ENCODE results near the gene KCNJ10. TPM values are rescaled to one million over a fixed set of nuclear protein-coding genes. Genes with fewer than 3 reads are reported as not detected.

The KCNJ10 gene
- total and polyA plus RNA-seq, 2 of the 13 experiments (the other 11 are each of a cell fraction or from before 2014, with no cell fraction given), result 4.4 to 10.3 TPM

DNA sequence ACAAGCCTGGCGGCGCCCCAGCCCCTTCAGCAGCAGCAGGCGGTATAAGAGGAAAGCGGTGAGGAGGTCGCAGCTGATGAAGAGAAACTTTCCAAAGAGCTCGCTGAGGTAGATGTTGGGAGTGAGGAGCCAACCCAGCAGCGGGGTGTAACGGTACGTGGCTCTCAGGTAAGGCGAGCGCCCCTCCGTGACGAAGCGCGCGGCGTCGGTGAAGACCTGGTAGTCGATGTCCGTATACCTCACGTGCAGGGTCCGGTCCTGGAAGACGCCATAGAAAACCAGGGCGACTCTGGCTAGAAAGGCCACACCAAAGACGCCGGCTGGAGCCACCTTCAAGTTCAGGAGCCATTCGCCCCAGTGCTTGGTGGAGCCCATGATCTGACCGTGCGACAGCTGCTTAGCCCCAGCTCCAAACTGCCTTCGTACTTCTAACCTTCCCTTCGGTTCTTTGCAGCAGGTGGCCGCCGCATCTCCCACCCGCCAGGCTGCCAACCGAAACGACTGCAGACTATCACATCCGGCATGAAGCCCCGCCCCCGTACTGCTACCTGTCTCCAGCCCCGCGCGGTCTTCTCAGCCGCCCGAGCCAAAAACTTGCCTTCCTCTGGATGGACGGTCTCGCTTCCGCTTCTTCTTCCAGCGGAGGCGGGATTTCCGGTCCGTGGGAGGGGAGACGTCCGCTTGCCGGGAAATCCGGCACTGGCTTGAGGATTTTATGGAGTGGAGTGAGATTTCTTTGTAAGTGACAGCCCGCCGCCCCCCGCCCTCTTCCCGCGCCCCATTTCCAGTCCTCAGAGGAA lies 38.4 kb downstream of the KCNJ10 start, which contains the start of gene PIGM (continued):
- TF ChIP-seq, protein P1, sequence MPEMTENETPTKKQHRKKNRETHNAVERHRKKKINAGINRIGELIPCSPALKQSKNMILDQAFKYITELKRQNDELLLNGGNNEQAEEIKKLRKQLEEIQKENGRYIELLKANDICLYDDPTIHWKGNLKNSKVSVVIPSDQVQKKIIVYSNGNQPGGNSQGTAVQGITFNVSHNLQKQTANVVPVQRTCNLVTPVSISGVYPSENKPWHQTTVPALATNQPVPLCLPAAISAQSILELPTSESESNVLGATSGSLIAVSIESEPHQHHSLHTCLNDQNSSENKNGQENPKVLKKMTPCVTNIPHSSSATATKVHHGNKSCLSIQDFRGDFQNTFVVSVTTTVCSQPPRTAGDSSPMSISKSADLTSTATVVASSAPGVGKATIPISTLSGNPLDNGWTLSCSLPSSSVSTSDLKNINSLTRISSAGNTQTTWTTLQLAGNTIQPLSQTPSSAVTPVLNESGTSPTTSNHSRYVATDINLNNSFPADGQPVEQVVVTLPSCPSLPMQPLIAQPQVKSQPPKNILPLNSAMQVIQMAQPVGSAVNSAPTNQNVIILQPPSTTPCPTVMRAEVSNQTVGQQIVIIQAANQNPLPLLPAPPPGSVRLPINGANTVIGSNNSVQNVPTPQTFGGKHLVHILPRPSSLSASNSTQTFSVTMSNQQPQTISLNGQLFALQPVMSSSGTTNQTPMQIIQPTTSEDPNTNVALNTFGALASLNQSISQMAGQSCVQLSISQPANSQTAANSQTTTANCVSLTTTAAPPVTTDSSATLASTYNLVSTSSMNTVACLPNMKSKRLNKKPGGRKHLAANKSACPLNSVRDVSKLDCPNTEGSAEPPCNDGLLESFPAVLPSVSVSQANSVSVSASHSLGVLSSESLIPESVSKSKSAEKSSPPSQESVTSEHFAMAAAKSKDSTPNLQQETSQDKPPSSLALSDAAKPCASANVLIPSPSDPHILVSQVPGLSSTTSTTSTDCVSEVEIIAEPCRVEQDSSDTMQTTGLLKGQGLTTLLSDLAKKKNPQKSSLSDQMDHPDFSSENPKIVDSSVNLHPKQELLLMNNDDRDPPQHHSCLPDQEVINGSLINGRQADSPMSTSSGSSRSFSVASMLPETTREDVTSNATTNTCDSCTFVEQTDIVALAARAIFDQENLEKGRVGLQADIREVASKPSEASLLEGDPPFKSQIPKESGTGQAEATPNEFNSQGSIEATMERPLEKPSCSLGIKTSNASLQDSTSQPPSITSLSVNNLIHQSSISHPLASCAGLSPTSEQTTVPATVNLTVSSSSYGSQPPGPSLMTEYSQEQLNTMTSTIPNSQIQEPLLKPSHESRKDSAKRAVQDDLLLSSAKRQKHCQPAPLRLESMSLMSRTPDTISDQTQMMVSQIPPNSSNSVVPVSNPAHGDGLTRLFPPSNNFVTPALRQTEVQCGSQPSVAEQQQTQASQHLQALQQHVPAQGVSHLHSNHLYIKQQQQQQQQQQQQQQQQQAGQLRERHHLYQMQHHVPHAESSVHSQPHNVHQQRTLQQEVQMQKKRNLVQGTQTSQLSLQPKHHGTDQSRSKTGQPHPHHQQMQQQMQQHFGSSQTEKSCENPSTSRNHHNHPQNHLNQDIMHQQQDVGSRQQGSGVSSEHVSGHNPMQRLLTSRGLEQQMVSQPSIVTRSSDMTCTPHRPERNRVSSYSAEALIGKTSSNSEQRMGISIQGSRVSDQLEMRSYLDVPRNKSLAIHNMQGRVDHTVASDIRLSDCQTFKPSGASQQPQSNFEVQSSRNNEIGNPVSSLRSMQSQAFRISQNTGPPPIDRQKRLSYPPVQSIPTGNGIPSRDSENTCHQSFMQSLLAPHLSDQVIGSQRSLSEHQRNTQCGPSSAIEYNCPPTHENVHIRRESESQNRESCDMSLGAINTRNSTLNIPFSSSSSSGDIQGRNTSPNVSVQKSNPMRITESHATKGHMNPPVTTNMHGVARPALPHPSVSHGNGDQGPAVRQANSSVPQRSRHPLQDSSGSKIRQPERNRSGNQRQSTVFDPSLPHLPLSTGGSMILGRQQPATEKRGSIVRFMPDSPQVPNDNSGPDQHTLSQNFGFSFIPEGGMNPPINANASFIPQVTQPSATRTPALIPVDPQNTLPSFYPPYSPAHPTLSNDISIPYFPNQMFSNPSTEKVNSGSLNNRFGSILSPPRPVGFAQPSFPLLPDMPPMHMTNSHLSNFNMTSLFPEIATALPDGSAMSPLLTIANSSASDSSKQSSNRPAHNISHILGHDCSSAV (CRISPR knock-in tag; IDR thresholded peaks at IDR 0.05; ENCODE audit: borderline replicate concordance), result no peak
- TF ChIP-seq REPIN1 (CRISPR knock-in tag; IDR thresholded peaks at IDR 0.05; ENCODE audit: borderline replicate concordance, low read depth) (no peak), ZNF7 (CRISPR knock-in tag; IDR thresholded peaks at IDR 0.05) (no peak), NFE2L2 (IDR thresholded peaks at IDR 0.05; ENCODE audit: low read length) (no peak), HNF4G (IDR thresholded peaks at IDR 0.05; ENCODE audit: borderline replicate concordance, low read depth, low read length) (no peak), HNF4G (CRISPR knock-in tag; IDR thresholded peaks at IDR 0.05; ENCODE audit: borderline replicate concordance, low read depth) (no peak), GABPB1 (CRISPR knock-in tag; IDR thresholded peaks at IDR 0.05) (peak; percentile 96), HMG20A (CRISPR knock-in tag; IDR thresholded peaks at IDR 0.05; ENCODE audit: borderline replicate concordance) (no peak), ZNF138 (CRISPR knock-in tag; IDR thresholded peaks at IDR 0.05; ENCODE audit: low read depth) (no peak), DMAP1 (CRISPR knock-in tag; IDR thresholded peaks at IDR 0.05) (peak; percentile 75; the same call in 1 of the 2 replicates), TOPORS (CRISPR knock-in tag; IDR thresholded peaks at IDR 0.05) (no peak; the same call in 1 of the 2 replicates), NCOA2 (CRISPR knock-in tag; IDR thresholded peaks at IDR 0.05) (no peak), ZNF790 (CRISPR knock-in tag; IDR thresholded peaks at IDR 0.05; ENCODE audit: borderline replicate concordance) (no peak), ZFX (CRISPR knock-in tag; IDR thresholded peaks at IDR 0.05; ENCODE audit: low read depth) (peak; percentile 47; the same call in 1 of the 2 replicates), ZNF335 (CRISPR knock-in tag; IDR thresholded peaks at IDR 0.05) (no peak)
- TF ChIP-seq, protein P2, sequence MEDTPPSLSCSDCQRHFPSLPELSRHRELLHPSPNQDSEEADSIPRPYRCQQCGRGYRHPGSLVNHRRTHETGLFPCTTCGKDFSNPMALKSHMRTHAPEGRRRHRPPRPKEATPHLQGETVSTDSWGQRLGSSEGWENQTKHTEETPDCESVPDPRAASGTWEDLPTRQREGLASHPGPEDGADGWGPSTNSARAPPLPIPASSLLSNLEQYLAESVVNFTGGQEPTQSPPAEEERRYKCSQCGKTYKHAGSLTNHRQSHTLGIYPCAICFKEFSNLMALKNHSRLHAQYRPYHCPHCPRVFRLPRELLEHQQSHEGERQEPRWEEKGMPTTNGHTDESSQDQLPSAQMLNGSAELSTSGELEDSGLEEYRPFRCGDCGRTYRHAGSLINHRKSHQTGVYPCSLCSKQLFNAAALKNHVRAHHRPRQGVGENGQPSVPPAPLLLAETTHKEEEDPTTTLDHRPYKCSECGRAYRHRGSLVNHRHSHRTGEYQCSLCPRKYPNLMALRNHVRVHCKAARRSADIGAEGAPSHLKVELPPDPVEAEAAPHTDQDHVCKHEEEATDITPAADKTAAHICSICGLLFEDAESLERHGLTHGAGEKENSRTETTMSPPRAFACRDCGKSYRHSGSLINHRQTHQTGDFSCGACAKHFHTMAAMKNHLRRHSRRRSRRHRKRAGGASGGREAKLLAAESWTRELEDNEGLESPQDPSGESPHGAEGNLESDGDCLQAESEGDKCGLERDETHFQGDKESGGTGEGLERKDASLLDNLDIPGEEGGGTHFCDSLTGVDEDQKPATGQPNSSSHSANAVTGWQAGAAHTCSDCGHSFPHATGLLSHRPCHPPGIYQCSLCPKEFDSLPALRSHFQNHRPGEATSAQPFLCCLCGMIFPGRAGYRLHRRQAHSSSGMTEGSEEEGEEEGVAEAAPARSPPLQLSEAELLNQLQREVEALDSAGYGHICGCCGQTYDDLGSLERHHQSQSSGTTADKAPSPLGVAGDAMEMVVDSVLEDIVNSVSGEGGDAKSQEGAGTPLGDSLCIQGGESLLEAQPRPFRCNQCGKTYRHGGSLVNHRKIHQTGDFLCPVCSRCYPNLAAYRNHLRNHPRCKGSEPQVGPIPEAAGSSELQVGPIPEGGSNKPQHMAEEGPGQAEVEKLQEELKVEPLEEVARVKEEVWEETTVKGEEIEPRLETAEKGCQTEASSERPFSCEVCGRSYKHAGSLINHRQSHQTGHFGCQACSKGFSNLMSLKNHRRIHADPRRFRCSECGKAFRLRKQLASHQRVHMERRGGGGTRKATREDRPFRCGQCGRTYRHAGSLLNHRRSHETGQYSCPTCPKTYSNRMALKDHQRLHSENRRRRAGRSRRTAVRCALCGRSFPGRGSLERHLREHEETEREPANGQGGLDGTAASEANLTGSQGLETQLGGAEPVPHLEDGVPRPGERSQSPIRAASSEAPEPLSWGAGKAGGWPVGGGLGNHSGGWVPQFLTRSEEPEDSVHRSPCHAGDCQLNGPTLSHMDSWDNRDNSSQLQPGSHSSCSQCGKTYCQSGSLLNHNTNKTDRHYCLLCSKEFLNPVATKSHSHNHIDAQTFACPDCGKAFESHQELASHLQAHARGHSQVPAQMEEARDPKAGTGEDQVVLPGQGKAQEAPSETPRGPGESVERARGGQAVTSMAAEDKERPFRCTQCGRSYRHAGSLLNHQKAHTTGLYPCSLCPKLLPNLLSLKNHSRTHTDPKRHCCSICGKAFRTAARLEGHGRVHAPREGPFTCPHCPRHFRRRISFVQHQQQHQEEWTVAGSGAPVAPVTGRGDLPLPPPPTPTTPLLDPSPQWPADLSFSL (CRISPR knock-in tag; IDR thresholded peaks at IDR 0.05), result no peak

Measured in HepG2 (cell line).